Measurements from ENCODE around the gene NOL8. TPM values are rescaled to one million over a fixed set of nuclear protein-coding genes. Genes with fewer than 3 reads are reported as not detected.

Gene NOL8
- total RNA-seq, 1 donor from 2014 or later = 78.4 TPM

DNA sequence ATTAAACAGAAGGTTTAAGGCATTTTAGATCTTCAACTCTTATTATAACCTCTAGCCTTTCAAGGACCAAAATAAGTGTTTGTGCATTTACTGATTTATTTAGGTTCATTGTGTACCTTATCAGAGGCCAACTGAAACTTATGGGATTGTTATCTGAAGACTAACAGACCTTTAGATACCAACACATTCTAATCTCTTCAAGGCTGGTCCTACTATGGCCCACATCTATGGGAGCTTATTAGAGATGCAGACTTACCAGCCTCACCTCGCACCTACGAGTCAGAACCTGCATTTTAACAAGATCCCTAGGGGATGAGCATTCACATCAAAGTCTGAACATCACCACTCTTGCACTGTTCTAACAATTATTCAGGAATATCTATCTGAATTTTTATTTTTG lies 33.6 kb downstream of the NOL8 start:
- POLR2A ChIA-PET = interaction anchor here (0.6 to 1.0 kb wide), 2 partner anchors 176 to 1275 kb away, joined by 4 to 5 read pairs; no protein-coding TSS in a partner anchor
- H3K27ac Mint-ChIP-seq = no peak overlapping the region
- intact Hi-C loops (cut with micrococcal nuclease) = no loop called here

DNA sequence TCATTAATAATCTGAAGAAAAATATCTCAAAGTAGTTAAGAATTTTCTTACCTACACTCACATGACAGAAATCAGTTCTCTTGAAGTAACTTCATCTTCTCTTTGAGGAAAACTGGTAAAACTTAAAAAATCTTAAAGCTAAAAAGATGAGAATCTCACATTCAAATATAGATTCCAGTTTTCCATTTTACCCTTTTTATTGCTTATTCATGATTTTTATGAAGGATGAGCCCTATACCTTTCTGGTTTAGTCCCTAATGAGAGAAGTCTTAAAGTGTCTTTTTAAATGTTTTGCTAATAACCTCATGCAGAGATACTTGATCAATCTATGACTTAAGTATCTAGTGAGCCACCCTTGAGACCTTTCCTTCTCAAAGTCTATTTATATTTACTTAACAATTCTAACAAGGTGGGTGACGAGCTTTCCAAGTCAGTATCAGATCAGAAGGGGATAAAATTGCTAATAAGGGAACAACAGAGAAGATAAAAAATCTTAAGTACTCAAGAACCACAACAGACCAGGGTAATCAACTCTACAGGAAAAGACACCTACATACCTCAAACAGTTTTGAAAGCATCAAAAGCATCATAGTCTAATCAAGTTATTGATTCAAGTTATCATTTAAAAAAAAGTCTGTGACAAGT lies 34.2 kb downstream of the NOL8 start:
- H3K36me3 Mint-ChIP-seq (ENCODE audit: low read depth) = peaks cover 61% of the 10 kb centered on the region
- H3K27me3 Mint-ChIP-seq = no peaks in the 10 kb centered on the region
- ATAC-seq (ENCODE audit: low read depth) (no peak), DNase-seq (no peak)
- POLR2A ChIA-PET = no interaction called here
- H3K4me1 Mint-ChIP-seq = peaks cover 60% of the 10 kb centered on the region
- TF ChIP-seq CTCF (IDR thresholded peaks at IDR 0.05) = no peak
- no peaks in the 10 kb centered on the region for H3K9me3 Mint-ChIP-seq
- H3K4me3 Mint-ChIP-seq = peak overlapping the region; percentile 98
- CTCF ChIA-PET = interaction anchor here (0.7 kb wide), 1 partner anchor 151 kb away, joined by 3 read pairs; no protein-coding TSS in a partner anchor
- intact Hi-C loops (cut with micrococcal nuclease) = no loop called here
- H3K27ac Mint-ChIP-seq = peak overlapping the region; percentile 18

More for the DNA sequence above, 33.6 kb downstream of the NOL8 start:
- DNase-seq (no peak), ATAC-seq (ENCODE audit: low read depth) (no peak)
- Mint-ChIP-seq H3K36me3 (ENCODE audit: low read depth) (peaks cover 56% of the 10 kb centered on the region), H3K4me1 (peaks cover 65% of the 10 kb centered on the region), H3K9me3 (no peaks in the 10 kb centered on the region), H3K4me3 (peak overlapping the region; percentile 98), H3K27me3 (no peaks in the 10 kb centered on the region)
- CTCF ChIA-PET = interaction anchor here (0.7 kb wide), 1 partner anchor 151 kb away, joined by 3 read pairs; no protein-coding TSS in a partner anchor
- TF ChIP-seq CTCF (IDR thresholded peaks at IDR 0.05) = no peak

- ATAC-seq (ENCODE audit: low read depth) (no peak), DNase-seq (no peak)
- H3K27me3 Mint-ChIP-seq = no peaks in the 10 kb centered on the region
- H3K27ac Mint-ChIP-seq = no peak overlapping the region
- H3K4me1 Mint-ChIP-seq = peaks cover 53% of the 10 kb centered on the region
- H3K36me3 Mint-ChIP-seq (ENCODE audit: low read depth) = peaks cover 72% of the 10 kb centered on the region
- CTCF ChIA-PET = no interaction called here
- intact Hi-C loops (cut with micrococcal nuclease) = no loop called here
- no peak for TF ChIP-seq CTCF (IDR thresholded peaks at IDR 0.05)
- H3K4me3 Mint-ChIP-seq = no peak overlapping the region
- H3K9me3 Mint-ChIP-seq = no peaks in the 10 kb centered on the region
- POLR2A ChIA-PET = no interaction called here
Measured at GRCh38 chr9:92289708-92290390, 35.3 kb downstream of the NOL8 start.

- no peak overlapping the region for H3K4me3 Mint-ChIP-seq
- no peak for ATAC-seq (ENCODE audit: low read depth)
- DNase-seq = no peak
- ChIA-PET CTCF (interaction anchor here (1.0 kb wide), 2 partner anchors 139 to 160 kb away, joined by 3 read pairs; no protein-coding TSS in a partner anchor), POLR2A (interaction anchor here (0.7 kb wide), 1 partner anchor 18 kb away, joined by 3 read pairs; no protein-coding TSS in a partner anchor)
- no peaks in the 10 kb centered on the region for H3K27me3 Mint-ChIP-seq
- no peak overlapping the region for H3K27ac Mint-ChIP-seq
- no peaks in the 10 kb centered on the region for H3K9me3 Mint-ChIP-seq
- H3K36me3 Mint-ChIP-seq (ENCODE audit: low read depth) = peaks cover 89% of the 10 kb centered on the region
- H3K4me1 Mint-ChIP-seq = no peaks in the 10 kb centered on the region
- intact Hi-C loops (cut with micrococcal nuclease) = loop anchor here (5.0 kb wide), 1 partner anchor 42 kb away; no protein-coding TSS in a partner anchor
- no peak for TF ChIP-seq CTCF (IDR thresholded peaks at IDR 0.05)
Measured at GRCh38 chr9:92279302-92279701, 45.8 kb downstream of the NOL8 start.

DNA sequence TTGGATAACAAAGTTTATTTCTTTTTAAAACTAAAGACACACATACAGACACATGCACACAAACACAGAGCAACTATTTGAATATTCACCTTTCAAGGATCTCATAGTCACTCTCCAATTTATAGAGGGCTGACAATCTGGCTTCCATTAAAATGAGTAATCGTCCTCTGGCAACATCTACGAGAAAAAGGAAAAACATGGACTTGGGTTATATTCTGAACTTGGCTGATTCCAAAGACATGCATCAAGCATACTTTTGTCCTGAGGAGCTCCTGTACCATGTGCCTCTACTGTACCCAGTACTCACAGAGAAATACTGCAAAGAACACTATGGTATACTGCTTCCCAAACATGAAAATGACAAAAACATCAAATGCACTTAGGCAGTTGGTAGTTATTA lies 47.0 kb downstream of the NOL8 start:
- TF ChIP-seq CTCF (IDR thresholded peaks at IDR 0.05) = no peak
- no peak for DNase-seq
- no peak for ATAC-seq (ENCODE audit: low read depth)
- intact Hi-C loops (cut with micrococcal nuclease) = loop anchor here (5.0 kb wide), 1 partner anchor 41 kb away; no protein-coding TSS in a partner anchor
- ChIA-PET CTCF (no interaction called here), POLR2A (no interaction called here)
- no peak overlapping the region for H3K27ac Mint-ChIP-seq
- H3K27me3 Mint-ChIP-seq = no peaks in the 10 kb centered on the region
- no peaks in the 10 kb centered on the region for H3K4me1 Mint-ChIP-seq
- H3K9me3 Mint-ChIP-seq = no peaks in the 10 kb centered on the region
- H3K4me3 Mint-ChIP-seq = no peak overlapping the region
- H3K36me3 Mint-ChIP-seq (ENCODE audit: low read depth) = peaks cover 91% of the 10 kb centered on the region
